IMR-90 (cell line): ENCODE data around the gene FNBP1. TPM values are rescaled to one million over a fixed set of nuclear protein-coding genes. Genes with fewer than 3 reads are reported as not detected.

Source experiments
- ATAC-seq: fragments of 200-7000 bp; cut with Tn5 transposase; 2 replicates; pipeline ENCODE4 v1.9.1; 2020; ENCODE audit warnings: low read depth, mild to moderate bottlenecking, moderate library complexity
- BruUV-seq: library from RNA; stranded (reverse); fragments of 400-500 nt; replicated peaks from 2 replicates; lab custom pipeline; 2021; lab: Mats Ljungman, UMichigan
- CTCF ChIA-PET: fragments of 300-600 bp; formaldehyde crosslinking; extraction: SDS; loops from one replicate; lab custom pipeline; 2021; ENCODE audit warnings: antibody characterized with exemption; lab: Yijun Ruan, JAX
- POLR2A ChIA-PET: fragments of 300-600 bp; sonication (Branson Sonifier 250); formaldehyde crosslinking; loops from one replicate; lab custom pipeline; 2022; ENCODE audit warnings: antibody characterized with exemption; ENCODE audit not compliant: unreplicated experiment; lab: Charles Lee
- DNase-seq: peaks from one replicate; pipeline ENCODE4 v3.0.0; 2013
- H2AFZ ChIP-seq: replicated peaks from 2 replicates; pipeline ENCODE3; 2013; ENCODE audit warnings: low read length, mild to moderate bottlenecking; ENCODE audit not compliant: poor library complexity
- H2AK5ac ChIP-seq: 2 replicates; pipeline ENCODE4 v1.6.1; 2013; ENCODE audit warnings: low read depth, low read length, inconsistent platforms
- H2AK9ac ChIP-seq: replicated peaks from 2 replicates; pipeline ENCODE3; 2013; ENCODE audit warnings: mild to moderate bottlenecking, low read depth, low read length, moderate library complexity; ENCODE audit not compliant: poor library complexity
- H2BK120ac ChIP-seq: 2 replicates; pipeline ENCODE4 v1.6.1; 2013; ENCODE audit warnings: low read depth, low read length, inconsistent platforms
- H2BK15ac ChIP-seq: 3 replicates; pipeline ENCODE4 v1.6.1; 2013; ENCODE audit warnings: low read depth, low read length, inconsistent platforms
- H2BK20ac ChIP-seq: 2 replicates; pipeline ENCODE4 v1.6.1; 2013; ENCODE audit warnings: low read depth, mild to moderate bottlenecking, inconsistent platforms, low read length, moderate library complexity
- H2BK5ac ChIP-seq: 2 replicates; pipeline ENCODE4 v1.6.1; 2013; ENCODE audit warnings: mild to moderate bottlenecking, low read depth, low read length, inconsistent platforms; ENCODE audit not compliant: poor library complexity, severe bottlenecking
- H3K14ac ChIP-seq: replicated peaks from 2 replicates; pipeline ENCODE4 v1.6.1; 2013; ENCODE audit warnings: low read depth, low read length, inconsistent platforms
- H3K18ac ChIP-seq: 2 replicates; pipeline ENCODE4 v1.6.1; 2013; ENCODE audit warnings: low read depth, low read length, control low read depth
- H3K23ac ChIP-seq: 2 replicates; pipeline ENCODE4 v1.6.1; 2013; ENCODE audit warnings: low read depth, low read length, inconsistent platforms
- H3K27ac ChIP-seq: 2 replicates; pipeline ENCODE4 v1.5.1; 2013; ENCODE audit warnings: mild to moderate bottlenecking, control low read depth, low read length; ENCODE audit not compliant: insufficient read depth
- H3K27me3 ChIP-seq: 2 replicates; pipeline ENCODE4 v1.6.1; 2013; ENCODE audit warnings: low read length; ENCODE audit not compliant: control insufficient read depth, insufficient read depth
- H3K36me3 ChIP-seq: 2 replicates; pipeline ENCODE4 v1.6.1; 2013; ENCODE audit warnings: low read length, mixed read lengths; ENCODE audit not compliant: control insufficient read depth, insufficient read depth
- H3K4ac ChIP-seq: 2 replicates; pipeline ENCODE4 v1.6.1; 2013; ENCODE audit warnings: low read depth, low read length, inconsistent platforms
- H3K4me1 ChIP-seq: 2 replicates; pipeline ENCODE4 v1.6.1; 2013; ENCODE audit warnings: low read length, mixed read lengths; ENCODE audit not compliant: control insufficient read depth, insufficient read depth
- H3K4me2 ChIP-seq: 2 replicates; pipeline ENCODE4 v1.6.1; 2013; ENCODE audit warnings: low read depth, mild to moderate bottlenecking, control low read depth, low read length, moderate library complexity
- H3K4me3 ChIP-seq: 2 replicates; pipeline ENCODE4 v1.5.1; 2013; ENCODE audit warnings: low read depth, mild to moderate bottlenecking, control low read depth, low read length, moderate library complexity; ENCODE audit not compliant: insufficient read depth
- H3K56ac ChIP-seq: 2 replicates; pipeline ENCODE4 v1.6.1; 2013; ENCODE audit warnings: low read length, inconsistent platforms; ENCODE audit not compliant: insufficient read depth; ENCODE audit errors: extremely low read depth
- H3K79me1 ChIP-seq, 2 experiments: 2 replicates each; pipeline ENCODE4 v1.6.1; 2013; ENCODE audit warnings: low read length in 2 of 2, inconsistent platforms in 1 of 2, low read depth in 1 of 2
- H3K9ac ChIP-seq: 2 replicates; pipeline ENCODE4 v1.6.1; 2013; ENCODE audit warnings: low read depth, low read length, control low read depth
- H3K9me1 ChIP-seq: 2 replicates; pipeline ENCODE4 v1.6.1; 2013; ENCODE audit warnings: low read length, inconsistent platforms; ENCODE audit not compliant: insufficient read depth
- H3K9me3 ChIP-seq: 2 replicates; pipeline ENCODE4 v1.6.1; 2013; ENCODE audit warnings: low read length; ENCODE audit not compliant: control insufficient read depth, insufficient read depth
- H4K20me1 ChIP-seq: 2 replicates; pipeline ENCODE4 v1.6.1; 2013; ENCODE audit warnings: low read length, inconsistent platforms; ENCODE audit not compliant: insufficient read depth
- H4K5ac ChIP-seq: 2 replicates; pipeline ENCODE4 v1.6.1; 2013; ENCODE audit warnings: mild to moderate bottlenecking, low read depth, low read length, control low read depth
- H4K8ac ChIP-seq, 2 experiments: 2 replicates each; pipeline ENCODE4 v1.6.1; 2013; ENCODE audit warnings: low read depth in 2 of 2, low read length in 2 of 2, control low read depth in 1 of 2, inconsistent platforms in 1 of 2
- H4K91ac ChIP-seq: 2 replicates; pipeline ENCODE4 v1.6.1; 2013; ENCODE audit warnings: low read depth, low read length, inconsistent platforms; ENCODE audit not compliant: insufficient read depth
- CEBPB ChIP-seq: IDR thresholded peaks from 2 replicates; pipeline ENCODE4 v1.6.1; 2012; ENCODE audit warnings: low read depth, low read length, improper control_type of control experiment
- CHD1 ChIP-seq: IDR thresholded peaks from 2 replicates; pipeline ENCODE4 v1.6.1; 2012; ENCODE audit warnings: low read depth, low read length, improper control_type of control experiment
- FOS ChIP-seq: fragments of 150-350 bp; IDR thresholded peaks from 2 replicates; pipeline ENCODE4 v1.6.1; 2016; ENCODE audit warnings: low read depth, low read length
- MAFK ChIP-seq: IDR thresholded peaks from 2 replicates; pipeline ENCODE4 v1.6.1; 2012; ENCODE audit warnings: low read depth, low read length, improper control_type of control experiment
- MAZ ChIP-seq: IDR thresholded peaks from 2 replicates; pipeline ENCODE4 v1.6.1; 2012; ENCODE audit warnings: low read depth, mild to moderate bottlenecking, low read length, improper control_type of control experiment, moderate library complexity, borderline replicate concordance
- MXI1 ChIP-seq: IDR thresholded peaks from 2 replicates; pipeline ENCODE4 v1.6.1; 2012; ENCODE audit warnings: low read depth, mild to moderate bottlenecking, low read length, moderate library complexity, borderline replicate concordance
- NFE2L2 ChIP-seq: fragments of 150-350 bp; IDR thresholded peaks from 2 replicates; pipeline ENCODE4 v1.6.1; 2016; ENCODE audit warnings: low read depth, mild to moderate bottlenecking, low read length
- POLR2A ChIP-seq: IDR thresholded peaks from 2 replicates; pipeline ENCODE4 v1.6.1; 2012; ENCODE audit warnings: mild to moderate bottlenecking, low read depth, low read length
- RAD21 ChIP-seq: IDR thresholded peaks from 2 replicates; pipeline ENCODE4 v1.6.1; 2012; ENCODE audit warnings: low read length, improper control_type of control experiment
- RCOR1 ChIP-seq: IDR thresholded peaks from 2 replicates; pipeline ENCODE4 v1.6.1; 2012; ENCODE audit warnings: mild to moderate bottlenecking, low read length, improper control_type of control experiment; ENCODE audit not compliant: insufficient replicate concordance
- RFX5 ChIP-seq: IDR thresholded peaks from 2 replicates; pipeline ENCODE4 v1.8.0; 2012; ENCODE audit warnings: low read depth, mild to moderate bottlenecking, low read length, moderate library complexity
- SMC3 ChIP-seq: fragments of 150-350 bp; IDR thresholded peaks from 2 replicates; pipeline ENCODE4 v1.6.1; 2016; ENCODE audit warnings: low read depth, mild to moderate bottlenecking, antibody characterized with exemption, low read length, moderate library complexity
- USF2 ChIP-seq: fragments of 150-350 bp; IDR thresholded peaks from 2 replicates; pipeline ENCODE4 v1.6.1; 2017; ENCODE audit warnings: mild to moderate bottlenecking, antibody characterized with exemption, low read length, low read depth
- WGBS, 2 experiments: methylation state at CpG; one replicate each; pipeline versions ENCODE4 v1.1.5 to v1.1.7; 2013; ENCODE audit warnings: missing lambda C conversion rate in 2 of 2; ENCODE audit not compliant: insufficient read length in 1 of 2; ENCODE audit errors: extremely low coverage in 2 of 2; 5-methylcytosine and 5-hydroxymethylcytosine counted together
- dilution Hi-C: fragments of 300-500 bp; cut with HindIII; formaldehyde crosslinking; loops from one replicate; pipeline ENCODE4 v1.14.3; 2018; ENCODE audit warnings: low sequenced_read_pairs; ENCODE audit not compliant: unreplicated experiment
- in situ Hi-C: fragments of 300-500 bp; cut with MboI; formaldehyde crosslinking; loops from 3 replicates; pipeline ENCODE4 v1.14.3; 2019; ENCODE audit warnings: low sequenced_read_pairs, inconsistent platforms, mixed read lengths
- intact Hi-C: fragments of 100-400 bp; cut with micrococcal nuclease; formaldehyde crosslinking; loops from 2 replicates; pipeline ENCODE4 v1.10.0; 2022
- polyA plus RNA-seq, 3 experiments: library from polyadenylated mRNA; depleted of rRNA; stranded (reverse); fragments of >200 nt; gene quantifications; 2 replicates each; pipeline ENCODE4 v1.2.3, GENCODE V29; 2012; ENCODE audit warnings: low replicate concordance in 1 of 3
- total RNA-seq: library from RNA; depleted of rRNA; stranded (reverse); fragments of >200 nt; gene quantifications from 2 replicates; pipeline ENCODE4 v1.2.3, GENCODE V29; 2012
- TF ChIP-seq, protein P1 (sequence below): conservative IDR thresholded peaks from 2 replicates; pipeline ENCODE4 v1.5.1; 2012; ENCODE audit warnings: mild to moderate bottlenecking, low read depth, low read length, improper control_type of control experiment
- TF ChIP-seq, protein P2 (sequence below): fragments of 150-350 bp; IDR thresholded peaks from 2 replicates; pipeline ENCODE4 v1.6.1; 2016; ENCODE audit warnings: low read depth, mild to moderate bottlenecking, low read length, moderate library complexity, borderline replicate concordance

The FNBP1 gene
- total and polyA plus RNA-seq, 2 of the 4 experiments (the other 2 are of a cell fraction): 10.3 to 15.4 TPM

DNA sequence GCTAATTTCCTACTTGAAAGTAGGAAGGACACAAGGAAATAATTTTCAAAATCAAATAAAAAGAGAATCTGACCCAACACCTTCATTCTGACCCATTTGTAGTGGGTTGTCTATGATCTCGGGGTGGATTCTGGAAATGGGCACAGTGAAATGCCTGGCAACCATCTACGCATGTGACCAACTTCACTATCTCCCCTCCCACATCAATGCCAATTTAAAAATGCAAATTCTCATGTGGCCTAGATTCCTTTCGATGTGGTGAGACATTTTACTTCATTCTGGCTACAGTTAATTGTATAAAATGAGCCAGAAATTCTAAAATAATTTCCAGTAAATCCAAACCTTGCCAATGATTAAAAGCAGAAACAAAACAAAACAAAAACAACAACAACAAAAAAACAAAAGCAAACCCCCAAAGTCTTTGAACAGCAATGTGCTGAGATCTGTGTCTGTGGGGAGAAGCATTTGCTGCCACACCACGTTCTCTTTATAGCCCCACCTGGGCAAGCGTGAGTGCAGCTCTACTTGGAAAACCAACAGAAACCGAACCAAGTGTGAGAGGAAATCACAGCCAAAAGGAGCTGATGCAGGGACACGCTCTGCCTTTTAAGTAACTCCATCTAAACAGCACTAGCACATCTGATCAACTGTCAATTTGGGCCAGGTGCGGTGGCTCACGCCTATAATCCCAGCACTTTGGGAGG is 148.7 kb downstream of the FNBP1 start:
- no peaks in the 10 kb centered on the region for H3K27me3 ChIP-seq
- 100% methylated on average over 3 of the region's 9 CpGs; no CpG with 5 or more reads in 1 of the 2 experiments for WGBS, 2 experiments

More for the DNA sequence above, 148.7 kb downstream of the FNBP1 start:
- no peak overlapping the region for H3K14ac ChIP-seq
- no peak overlapping the region for H2BK120ac ChIP-seq
- CTCF ChIA-PET: no interaction called here
- H2BK15ac ChIP-seq: no peak overlapping the region
- H4K5ac ChIP-seq: no peak overlapping the region
- POLR2A ChIA-PET: no interaction called here
- no peak overlapping the region for H2AFZ ChIP-seq
- no peak overlapping the region for H3K18ac ChIP-seq
- DNase-seq (no peak), ATAC-seq (no peak)
- in situ Hi-C loops: loop anchor here (25.0 kb wide), 1 partner anchor 168 kb away; the partner anchor contains the start of gene GPR107
- H4K8ac ChIP-seq: no peak overlapping the region
- no peaks in the 10 kb centered on the region for H3K9me1 ChIP-seq
- no peak overlapping the region for H3K9ac ChIP-seq
- no peak overlapping the region for H3K4ac ChIP-seq
- dilution Hi-C loops: no loop called here
- no peak overlapping the region for H2BK5ac ChIP-seq
- BruUV-seq: TSS peak; percentile 16
- TF ChIP-seq NFE2L2 (no peak), CHD1 (no peak), POLR2A (no peak), USF2 (no peak), RAD21 (no peak), MXI1 (no peak), RCOR1 (no peak), SMC3 (no peak), MAZ (no peak), CEBPB (no peak), FOS (no peak), MAFK (no peak), RFX5 (no peak)
- TF ChIP-seq, protein P1, sequence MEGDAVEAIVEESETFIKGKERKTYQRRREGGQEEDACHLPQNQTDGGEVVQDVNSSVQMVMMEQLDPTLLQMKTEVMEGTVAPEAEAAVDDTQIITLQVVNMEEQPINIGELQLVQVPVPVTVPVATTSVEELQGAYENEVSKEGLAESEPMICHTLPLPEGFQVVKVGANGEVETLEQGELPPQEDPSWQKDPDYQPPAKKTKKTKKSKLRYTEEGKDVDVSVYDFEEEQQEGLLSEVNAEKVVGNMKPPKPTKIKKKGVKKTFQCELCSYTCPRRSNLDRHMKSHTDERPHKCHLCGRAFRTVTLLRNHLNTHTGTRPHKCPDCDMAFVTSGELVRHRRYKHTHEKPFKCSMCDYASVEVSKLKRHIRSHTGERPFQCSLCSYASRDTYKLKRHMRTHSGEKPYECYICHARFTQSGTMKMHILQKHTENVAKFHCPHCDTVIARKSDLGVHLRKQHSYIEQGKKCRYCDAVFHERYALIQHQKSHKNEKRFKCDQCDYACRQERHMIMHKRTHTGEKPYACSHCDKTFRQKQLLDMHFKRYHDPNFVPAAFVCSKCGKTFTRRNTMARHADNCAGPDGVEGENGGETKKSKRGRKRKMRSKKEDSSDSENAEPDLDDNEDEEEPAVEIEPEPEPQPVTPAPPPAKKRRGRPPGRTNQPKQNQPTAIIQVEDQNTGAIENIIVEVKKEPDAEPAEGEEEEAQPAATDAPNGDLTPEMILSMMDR: no peak
- TF ChIP-seq, protein P2, sequence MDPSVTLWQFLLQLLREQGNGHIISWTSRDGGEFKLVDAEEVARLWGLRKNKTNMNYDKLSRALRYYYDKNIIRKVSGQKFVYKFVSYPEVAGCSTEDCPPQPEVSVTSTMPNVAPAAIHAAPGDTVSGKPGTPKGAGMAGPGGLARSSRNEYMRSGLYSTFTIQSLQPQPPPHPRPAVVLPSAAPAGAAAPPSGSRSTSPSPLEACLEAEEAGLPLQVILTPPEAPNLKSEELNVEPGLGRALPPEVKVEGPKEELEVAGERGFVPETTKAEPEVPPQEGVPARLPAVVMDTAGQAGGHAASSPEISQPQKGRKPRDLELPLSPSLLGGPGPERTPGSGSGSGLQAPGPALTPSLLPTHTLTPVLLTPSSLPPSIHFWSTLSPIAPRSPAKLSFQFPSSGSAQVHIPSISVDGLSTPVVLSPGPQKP: no peak
- H2AK9ac ChIP-seq: no peak overlapping the region
- H3K27ac ChIP-seq: no peak overlapping the region
- no peaks in the 10 kb centered on the region for H3K79me1 ChIP-seq
- H3K23ac ChIP-seq: no peak overlapping the region
- intact Hi-C loops: no loop called here
- no peak overlapping the region for H3K4me2 ChIP-seq
- H2AK5ac ChIP-seq: no peak overlapping the region
- no peak overlapping the region for H2BK20ac ChIP-seq
- H4K91ac ChIP-seq: no peak overlapping the region
- H3K56ac ChIP-seq: no peak overlapping the region
- no peaks in the 10 kb centered on the region for H4K20me1 ChIP-seq
- peaks cover 2% of the 10 kb centered on the region; the same call in 1 of the 2 replicates for H3K4me1 ChIP-seq
- no peaks in the 10 kb centered on the region for H3K9me3 ChIP-seq
- H3K36me3 ChIP-seq: peaks cover 17% of the 10 kb centered on the region
- H3K4me3 ChIP-seq: no peak overlapping the region
